Measurements from ENCODE around the gene FARP2.
"Not testable (repeated sequence)": the region's sequence is repeated elsewhere in the genome, so short reads cannot be mapped to it uniquely, and the experiment has no call there.

Gene FARP2

DNA sequence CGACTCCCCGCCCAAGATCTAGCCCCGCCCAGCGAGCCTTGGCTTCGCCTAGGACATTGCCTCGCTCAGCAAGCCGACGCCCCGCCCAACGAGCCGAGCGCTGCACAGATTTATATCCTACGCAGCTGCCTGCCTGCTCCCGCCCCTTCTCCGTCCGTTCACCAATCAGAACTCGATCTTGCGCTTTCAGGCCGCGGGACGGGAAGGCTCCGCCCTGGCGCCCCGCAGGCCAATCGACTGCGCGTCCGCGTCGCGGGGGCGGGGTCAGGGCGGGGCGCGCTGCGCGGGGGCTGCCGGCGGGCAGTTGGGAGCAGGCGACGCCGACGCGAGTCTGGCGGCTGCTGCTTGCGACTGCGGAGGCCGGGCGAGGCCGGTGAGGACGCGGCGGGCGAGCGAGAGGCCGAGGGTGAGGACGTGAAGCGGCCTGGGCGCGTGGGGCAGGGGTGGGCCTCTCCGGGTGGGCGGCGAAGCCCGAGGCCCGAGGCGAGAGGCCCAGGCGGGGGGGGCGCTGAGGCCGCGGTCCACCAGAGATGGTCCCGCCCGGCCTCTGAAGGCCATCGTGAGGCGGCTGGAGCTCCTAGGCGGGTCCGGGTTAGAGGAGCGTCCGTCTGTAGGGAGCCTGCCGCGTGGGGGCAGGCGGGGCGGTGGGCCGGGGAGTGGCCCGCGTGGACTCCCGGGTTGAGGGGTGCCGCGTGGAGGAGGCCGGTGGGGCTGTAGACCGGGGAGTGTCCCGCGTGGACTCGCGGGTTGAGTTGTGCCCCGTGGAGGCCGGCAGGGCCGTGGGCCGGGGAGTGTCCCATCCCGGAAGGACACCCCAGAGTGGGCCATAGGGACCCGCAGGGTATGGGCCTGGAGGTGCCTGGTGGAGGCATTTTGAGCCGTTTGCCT is at the start of gene FARP2:
Gene FARP2 (plus strand): TSS at position 303 of the 888 bp plus-strand sequence. CDS start 16,823 bp downstream, outside the sequence.
- peak; percentile 80 to 95 for DNase-seq

- DNase-seq, result no peak
Measured at GRCh38 chr2:241307055-241307454, 49.0 kb upstream of the FARP2 start.

DNA sequence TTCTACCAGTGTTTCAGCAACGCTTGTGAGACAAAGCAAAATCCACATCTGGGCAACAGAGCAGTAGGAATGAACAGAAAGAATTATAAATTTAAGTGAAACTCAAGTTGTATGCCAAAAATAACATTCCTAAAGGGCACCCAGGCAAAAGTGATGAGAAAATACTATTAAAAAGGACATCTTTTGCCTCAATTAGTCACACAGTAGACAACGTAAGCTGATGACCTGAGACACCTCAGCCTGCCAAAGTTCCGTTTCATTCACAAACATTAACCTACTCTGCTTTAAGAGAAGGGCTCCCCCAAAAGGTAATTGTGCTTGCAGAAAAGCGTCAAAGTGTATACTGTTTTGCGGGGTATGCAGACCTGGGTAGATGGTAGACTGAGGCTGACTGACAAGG is 47.8 kb upstream of the FARP2 start:
- DNase-seq, result no peak

GRCh38 chr2:241308832-241309500 is 47.1 kb upstream of the FARP2 start:
- DNase-seq, result no peak

DNA sequence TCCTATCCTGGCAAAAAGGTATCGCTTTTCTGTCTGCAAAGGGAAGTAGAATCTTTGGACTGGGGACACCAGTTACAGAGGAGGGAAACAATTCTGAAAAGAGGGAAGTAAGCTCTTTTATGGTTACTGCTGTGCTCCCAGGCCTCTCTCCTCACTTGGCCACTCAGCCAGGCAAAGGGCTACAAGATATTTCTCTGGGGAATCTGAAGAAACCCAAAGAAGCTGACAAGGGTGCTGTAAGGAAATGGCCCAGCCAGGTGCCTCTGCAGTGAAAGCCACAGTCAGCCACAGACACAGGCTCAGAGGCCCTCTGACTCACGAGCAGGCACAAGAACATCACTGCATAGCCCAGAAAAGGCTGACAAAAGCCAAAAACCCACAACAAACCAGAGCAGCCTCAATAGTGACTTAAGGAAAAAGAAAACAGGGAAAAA is 46.4 kb upstream of the FARP2 start:
- DNase-seq, result no peak

- no peak for DNase-seq
Measured at GRCh38 chr2:241310917-241311566, 45.0 kb upstream of the FARP2 start.

DNA sequence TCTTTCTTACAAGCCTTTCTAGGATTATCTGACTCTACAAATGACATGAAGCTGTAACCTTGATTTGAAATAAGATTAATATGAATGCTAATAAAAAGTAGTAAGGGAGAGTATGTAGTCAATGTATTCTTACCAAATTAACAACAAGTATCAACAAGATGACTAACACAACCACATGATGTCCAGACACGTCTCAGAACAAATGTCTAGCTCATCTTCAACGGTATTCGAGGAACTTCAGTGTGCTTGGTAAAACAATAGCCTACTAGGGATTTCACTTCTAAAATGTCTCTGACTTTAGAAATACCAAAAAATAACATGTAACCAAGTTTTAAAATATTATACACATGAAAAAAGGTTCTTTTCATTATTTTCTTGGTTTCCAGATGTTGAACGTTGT is 44.0 kb upstream of the FARP2 start:
- DNase-seq, result no peak

DNA sequence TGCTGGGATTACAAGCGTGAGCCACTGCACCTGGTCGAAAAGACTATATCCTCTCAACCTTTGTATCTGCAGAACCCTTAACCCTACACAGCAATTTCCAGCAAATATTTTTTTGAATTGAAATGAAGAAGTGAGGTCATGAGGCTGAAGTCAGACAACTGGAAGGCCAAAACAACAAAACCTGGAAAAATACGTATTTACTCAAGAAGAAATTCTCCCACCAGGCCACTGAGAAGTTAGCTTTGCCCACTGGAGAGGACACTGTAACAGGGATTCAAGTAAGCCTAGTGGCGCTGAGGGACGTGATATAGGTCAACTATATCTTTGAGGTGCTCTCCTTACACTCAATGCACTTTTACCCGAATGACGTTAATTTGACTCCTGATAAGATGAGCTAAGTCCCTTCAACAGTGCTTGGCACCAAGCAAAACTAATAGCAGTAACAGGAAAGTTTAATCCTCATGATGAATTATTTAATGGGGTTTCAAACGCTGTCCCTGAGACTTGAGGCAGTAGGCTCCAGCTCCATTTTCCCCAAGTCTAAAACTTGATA is 42.5 kb upstream of the FARP2 start:
- no peak for DNase-seq

DNA sequence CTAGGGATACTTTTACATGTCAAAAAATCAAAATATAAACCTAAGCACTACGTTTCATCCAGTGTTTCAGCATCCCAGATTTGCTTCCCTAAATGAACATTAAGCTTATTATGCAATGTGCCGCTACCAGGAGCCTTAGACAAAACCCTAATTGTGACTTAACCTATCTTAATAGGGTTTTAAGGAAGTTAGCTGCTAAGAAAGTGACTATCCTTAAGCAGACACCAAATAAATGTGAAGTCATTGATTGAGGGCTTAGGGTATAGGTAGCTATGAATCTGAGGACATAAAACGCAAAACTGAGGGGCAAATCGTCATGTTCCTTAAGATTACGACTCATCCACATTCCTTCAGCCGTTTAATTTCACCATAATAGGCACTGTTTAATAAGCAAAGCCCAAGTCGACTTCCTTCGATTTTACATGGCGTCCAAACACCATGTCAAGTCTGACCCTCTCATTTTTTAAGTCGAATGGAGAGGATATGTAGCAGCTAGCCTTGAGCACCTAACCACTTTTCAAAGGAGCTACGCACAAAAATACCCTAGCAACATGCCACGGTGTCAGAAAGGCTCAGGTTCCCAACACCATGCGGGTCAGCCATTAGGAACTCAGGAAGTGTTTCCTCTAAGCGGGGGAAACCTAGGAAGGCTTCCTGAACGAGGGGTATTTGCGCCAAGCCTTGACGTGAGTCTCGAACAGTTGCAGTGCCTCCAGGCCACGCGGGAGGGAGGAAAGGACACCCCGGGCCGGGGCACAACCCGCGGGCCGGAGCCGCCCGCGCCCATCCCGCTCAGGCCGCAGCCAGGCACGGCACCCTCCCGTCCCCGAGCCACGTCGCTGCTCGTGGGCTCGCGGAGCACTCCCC is 41.6 kb upstream of the FARP2 start:
- DNase-seq, result peak in 1 of 2 experiments; percentile 66

- DNase-seq, result peak; percentile 95
Measured at GRCh38 chr2:241315093-241315878, 40.8 kb upstream of the FARP2 start, which contains the start of gene HDLBP. Gene HDLBP, minus strand, starts transcription at chr2:241315672. Its CDS starts 48,803 bp downstream, at chr2:241266869.

- peak; percentile 47 to 84 for DNase-seq
Measured at GRCh38 chr2:241315879-241316631, 40.0 kb upstream of the FARP2 start, which contains the start of gene SEPTIN2. Gene SEPTIN2, plus strand, starts transcription at chr2:241315925. Its CDS starts 8,308 bp downstream, at chr2:241324233.

- peak in 1 of 2 experiments; percentile 12 for DNase-seq
Measured at GRCh38 chr2:241316825-241317224, 39.3 kb upstream of the FARP2 start.

GRCh38 chr2:241317391-241317790 is 38.7 kb upstream of the FARP2 start:
- no peak for DNase-seq

DNA sequence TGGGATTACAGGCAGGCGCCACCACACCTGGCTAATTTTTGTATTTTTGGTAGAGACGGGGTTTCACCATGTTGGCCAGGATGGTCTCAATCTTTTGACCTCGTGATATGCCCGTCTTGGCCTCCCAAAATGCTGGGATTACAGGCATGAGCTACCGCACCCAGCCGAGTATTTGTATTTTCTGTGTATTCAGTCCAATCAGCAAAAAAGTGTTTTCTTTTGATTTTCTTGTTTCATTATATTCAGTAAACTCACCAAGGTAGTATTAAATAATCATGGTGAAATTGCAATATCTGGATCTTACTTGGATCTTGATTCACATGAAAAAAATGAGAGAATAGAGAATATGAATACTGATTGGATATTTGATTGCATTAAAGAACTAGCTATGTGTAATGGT is 37.3 kb upstream of the FARP2 start:
- not testable (repeated sequence) for DNase-seq

GRCh38 chr2:241320394-241320793 is 35.7 kb upstream of the FARP2 start:
- DNase-seq, result no peak

DNA sequence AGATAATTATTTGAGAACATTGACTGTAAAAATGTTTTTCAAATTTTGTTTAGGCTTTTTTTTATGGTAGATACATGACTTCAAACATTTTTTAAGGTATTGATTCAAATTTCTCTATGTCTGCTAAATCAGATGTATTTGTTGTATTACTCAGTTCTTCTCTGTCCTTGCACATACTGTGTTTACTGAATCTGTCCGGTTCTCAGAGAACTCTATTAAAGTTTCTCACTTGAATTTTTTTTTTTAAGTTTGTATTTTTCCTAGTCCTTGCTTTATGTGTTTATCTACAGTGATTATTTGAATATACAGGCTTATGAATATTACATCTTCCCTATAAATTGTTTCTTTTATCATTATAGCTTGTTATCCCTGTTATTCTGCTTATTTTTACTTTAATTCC is 35.1 kb upstream of the FARP2 start:
- DNase-seq, result no peak

DNA sequence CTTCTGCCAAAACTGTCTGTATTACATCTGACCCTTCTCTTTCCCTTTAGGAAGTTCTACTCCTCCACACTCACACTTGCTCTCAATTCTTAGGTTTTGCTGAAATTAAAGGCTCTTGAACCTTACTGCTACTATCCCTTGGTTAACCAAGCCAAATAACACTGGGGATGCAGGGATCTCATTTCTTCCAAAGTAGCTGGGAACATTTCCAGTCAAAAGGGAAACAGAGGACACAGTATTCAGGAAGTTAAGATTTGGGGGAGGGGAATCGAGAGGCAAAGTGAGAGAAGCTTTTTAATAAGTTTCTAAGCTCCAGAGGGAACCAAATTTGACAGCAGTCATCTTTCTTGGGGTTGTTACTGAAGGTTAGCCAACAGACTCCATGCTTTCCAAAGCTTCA is 34.2 kb upstream of the FARP2 start:
- no peak for DNase-seq

DNA sequence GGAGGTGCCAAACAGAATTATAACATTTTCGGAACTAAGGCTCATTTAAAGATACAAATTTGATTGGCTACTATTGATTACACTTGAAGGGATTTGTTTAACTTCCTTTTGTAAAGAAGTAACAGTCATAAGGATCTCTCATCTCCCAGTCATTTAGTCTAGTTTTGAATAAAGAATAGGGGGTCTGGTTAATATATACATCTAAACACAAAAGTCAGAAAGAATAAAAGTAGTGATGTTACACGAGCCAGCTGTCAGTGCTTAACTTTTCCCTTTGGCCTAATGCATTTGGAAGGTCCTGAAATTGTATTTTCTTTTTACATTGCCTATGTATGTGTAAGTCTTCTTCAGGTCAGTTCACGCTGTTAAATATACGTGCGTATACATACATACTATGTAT is 32.3 kb upstream of the FARP2 start:
- no peak for DNase-seq

DNA sequence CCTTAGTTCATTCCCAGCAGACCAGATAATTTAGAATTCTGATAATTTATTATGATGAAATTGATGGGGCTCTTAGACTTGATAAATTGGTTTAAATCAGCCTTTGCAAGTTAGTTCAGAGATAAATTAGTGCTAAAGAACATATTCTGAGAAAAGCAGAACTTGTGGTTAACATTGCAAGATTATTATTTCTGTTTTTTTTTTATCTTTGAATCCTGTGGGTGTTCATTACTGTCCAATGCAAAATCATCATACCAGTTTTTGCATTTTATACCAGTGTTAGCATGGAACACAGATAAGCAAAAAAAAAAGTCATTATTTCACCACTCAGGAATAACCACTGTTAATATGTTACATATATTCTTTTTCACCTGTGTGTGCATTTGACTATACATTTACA is 31.3 kb upstream of the FARP2 start:
- DNase-seq, result no peak

DNA sequence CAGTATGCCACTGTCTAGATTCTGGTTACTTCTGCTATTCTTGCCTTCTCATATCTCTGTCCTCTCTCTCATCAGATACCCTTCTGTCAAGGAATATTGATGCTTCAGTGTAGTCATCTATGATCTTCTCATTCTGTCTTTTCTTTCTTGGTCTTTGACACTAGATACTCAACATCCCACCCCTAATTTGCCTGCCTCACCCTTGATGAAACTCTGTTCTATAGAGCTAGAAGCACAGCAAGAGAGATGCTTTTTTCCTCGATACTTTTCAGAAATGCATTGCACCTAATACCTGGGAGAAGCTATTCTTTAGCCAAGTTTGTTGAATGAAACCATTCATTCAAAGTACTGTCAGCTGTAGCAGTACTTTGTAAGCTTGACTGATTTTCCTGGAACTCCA is 30.8 kb upstream of the FARP2 start:
- no peak for DNase-seq

Data from SW 1271 (cell line).